OCI-LY1 (cell line): ENCODE data around the gene LRRC8D.

Source experiments
- H2AFZ ChIP-seq: fragments of 200-600 bp; sonication (generic), shearing (Covaris generic); 2 replicates; pipeline ENCODE4 v1.6.0; 2014; ENCODE audit warnings: antibody characterized with exemption, mild to moderate bottlenecking, low read length
- H3F3A ChIP-seq: fragments of 200-600 bp; sonication (generic), shearing (Covaris generic); 2 replicates; pipeline ENCODE4 v1.6.0; 2014; ENCODE audit warnings: mild to moderate bottlenecking, antibody characterized with exemption, low read length, moderate library complexity; ENCODE audit not compliant: insufficient read depth
- H3K27ac ChIP-seq: fragments of 200-600 bp; sonication (generic); 2 replicates; pipeline ENCODE4 v1.5.1; 2014; ENCODE audit warnings: low read length, mixed run types, mild to moderate bottlenecking, low read depth; ENCODE audit not compliant: poor library complexity, severe bottlenecking
- H3K27me3 ChIP-seq: fragments of 200-600 bp; sonication (generic); 2 replicates; pipeline ENCODE4 v1.6.0; 2014; ENCODE audit warnings: antibody characterized with exemption, mild to moderate bottlenecking, low read length, moderate library complexity; ENCODE audit not compliant: insufficient read depth
- H3K36me3 ChIP-seq: fragments of 200-600 bp; sonication (generic); 2 replicates; pipeline ENCODE4 v1.6.1; 2014; ENCODE audit warnings: mild to moderate bottlenecking, antibody characterized with exemption, low read length, moderate library complexity, mixed read lengths; ENCODE audit not compliant: insufficient read depth
- H3K4me1 ChIP-seq: fragments of 200-600 bp; sonication (generic); 2 replicates; pipeline ENCODE4 v1.5.1; 2014; ENCODE audit warnings: mild to moderate bottlenecking, low read length, moderate library complexity; ENCODE audit not compliant: insufficient read depth, severe bottlenecking
- H3K4me2 ChIP-seq: fragments of 200-600 bp; sonication (generic), shearing (Covaris generic); 2 replicates; pipeline ENCODE4 v1.6.1; 2014; ENCODE audit warnings: low read length
- H3K4me3 ChIP-seq: fragments of 200-600 bp; sonication (generic); 2 replicates; pipeline ENCODE4 v1.5.1; 2014; ENCODE audit warnings: low read length, low read depth, mild to moderate bottlenecking, mixed read lengths; ENCODE audit not compliant: poor library complexity, severe bottlenecking
- H3K79me2 ChIP-seq: fragments of 200-600 bp; shearing (Covaris generic); 2 replicates; pipeline ENCODE4 v1.6.1; 2016; ENCODE audit warnings: mixed run types, low read length, mixed read lengths; ENCODE audit not compliant: insufficient read depth
- H3K9ac ChIP-seq: fragments of 200-600 bp; sonication (generic), shearing (Covaris generic); 2 replicates; pipeline ENCODE4 v1.6.1; 2014; ENCODE audit warnings: mild to moderate bottlenecking, low read length, mixed read lengths
- H3K9me2 ChIP-seq: fragments of 200-600 bp; sonication (generic), shearing (Covaris generic); 2 replicates; pipeline ENCODE4 v1.6.1; 2014; ENCODE audit warnings: low read depth, mild to moderate bottlenecking, low read length, mixed read lengths
- H3K9me3 ChIP-seq: fragments of 200-600 bp; shearing (Covaris generic); 2 replicates; pipeline ENCODE4 v1.6.1; 2014; ENCODE audit warnings: low read length, mixed read lengths
- H4K20me1 ChIP-seq: fragments of 200-600 bp; sonication (generic), shearing (Covaris generic); 2 replicates; pipeline ENCODE4 v1.6.0; 2016; ENCODE audit warnings: mild to moderate bottlenecking, low read length; ENCODE audit not compliant: insufficient read depth
- CTCF ChIP-seq: fragments of 200-600 bp; sonication (generic), shearing (Covaris generic); IDR thresholded peaks from 2 replicates; pipeline ENCODE4 v1.5.1; 2017; ENCODE audit warnings: mild to moderate bottlenecking, antibody characterized with exemption, low read length, moderate library complexity, mixed read lengths
- EZH2 ChIP-seq: fragments of 200-600 bp; sonication (generic), shearing (Covaris generic); IDR thresholded peaks from 2 replicates; pipeline ENCODE4 v1.8.0; 2017; ENCODE audit warnings: borderline replicate concordance, mixed run types, mild to moderate bottlenecking, antibody characterized with exemption, low read length, moderate library complexity, mixed read lengths

LRRC8D gene

DNA sequence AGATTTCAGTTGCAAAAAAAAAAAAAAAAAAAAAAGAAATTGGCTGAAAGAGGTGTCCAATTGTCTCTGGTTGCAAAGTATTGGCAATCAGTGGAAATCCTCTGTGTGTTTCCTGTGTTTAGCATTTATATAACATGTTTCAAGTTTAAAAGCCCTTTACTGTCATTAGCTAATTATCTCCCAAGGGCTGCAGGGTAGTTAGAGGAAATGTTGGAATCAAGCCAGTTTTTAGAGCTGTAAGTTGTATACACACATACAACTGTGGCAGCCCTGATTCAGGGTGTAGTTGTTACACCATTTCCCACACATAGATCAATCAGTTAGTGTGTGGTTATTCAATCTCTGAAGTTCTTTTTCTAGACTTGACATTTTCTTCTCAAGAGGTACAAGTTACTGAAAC, 165.2 kb downstream of the LRRC8D start:
- Histone ChIP-seq H4K20me1 (no peaks in the 10 kb centered on the region), H3K79me2 (no peaks in the 10 kb centered on the region), H3K9me3 (no peaks in the 10 kb centered on the region), H3K4me1 (peaks cover 2% of the 10 kb centered on the region), H3K4me2 (no peak overlapping the region), H3K27ac (no peak overlapping the region), H3F3A (no peaks in the 10 kb centered on the region), H3K36me3 (no peaks in the 10 kb centered on the region), H3K4me3 (no peak overlapping the region), H2AFZ (no peak overlapping the region), H3K9ac (no peak overlapping the region), H3K27me3 (no peaks in the 10 kb centered on the region), H3K9me2 (no peaks in the 10 kb centered on the region)
- no peak for TF ChIP-seq CTCF
- no peak for TF ChIP-seq EZH2
